Adrenal gland (tissue), 5 donors: ENCODE data around the gene HAP1.

Experiments
- POLR2A ChIP-seq, 2 donors: fragments of 450-650 bp; IDR thresholded peaks; one replicate each; pipeline ENCODE4 v1.6.1; 2017; ENCODE audit warnings: antibody characterized with exemption in 2 of 2, mild to moderate bottlenecking in 2 of 2, moderate library complexity in 1 of 2
- TF ChIP-seq, protein P1 (sequence below), 6 experiments: fragments of 450-650 bp in 4 of 6; fragments of 200-600 bp in 2 of 6; sonication (generic) in 1 of 6; IDR thresholded peaks; 1 replicate in 5 of 6; 2 replicates in 1 of 6; pipeline versions ENCODE4 v1.5.1 to v1.8.0; 2016 to 2021; ENCODE audit warnings: antibody characterized with exemption in 6 of 6, mild to moderate bottlenecking in 2 of 6, moderate library complexity in 1 of 6
- donor health status: DM: no; HTN: no; CAD: no.

DNA sequence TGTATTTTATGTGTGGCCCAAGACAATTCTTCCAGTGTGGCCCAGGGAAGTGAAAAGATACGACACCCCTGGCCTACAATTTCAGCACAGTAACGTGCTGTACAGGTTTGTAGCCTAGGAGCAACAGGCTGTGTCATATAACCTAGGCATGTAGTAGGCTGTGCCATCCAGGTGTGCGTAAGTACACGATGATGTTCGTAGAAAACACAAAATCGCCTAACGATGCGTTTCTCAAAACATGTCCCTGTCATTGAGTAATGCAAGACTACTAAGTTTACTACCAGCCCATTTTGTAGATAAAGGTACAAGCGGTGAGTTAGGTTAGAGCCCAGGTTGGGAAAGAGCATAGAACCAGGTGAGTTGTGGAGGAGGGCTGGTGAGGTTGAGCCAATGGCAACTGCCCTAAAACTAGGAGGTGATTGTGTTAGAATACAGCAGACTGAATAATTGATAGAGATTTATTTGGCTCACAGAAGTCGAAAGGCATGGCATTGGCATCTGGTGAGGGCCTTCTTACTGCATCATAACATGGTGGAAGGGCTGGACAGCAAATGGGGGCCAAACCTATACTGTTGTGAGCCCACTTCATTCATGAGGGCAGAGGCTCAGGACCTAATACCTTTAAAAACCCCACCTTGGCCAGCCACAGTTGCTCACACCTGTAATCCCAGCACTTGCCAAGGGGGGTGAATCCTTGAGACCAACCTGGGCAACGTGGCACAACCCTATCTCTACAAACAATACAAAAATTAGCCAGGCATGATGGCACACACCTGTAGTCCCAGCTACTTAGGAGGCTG is 41.5 kb downstream of the HAP1 start:
- TF ChIP-seq POLR2A (IDR thresholded peaks at IDR 0.05) = peak in 1 of 2 donors; percentile 8
- TF ChIP-seq, protein P1, sequence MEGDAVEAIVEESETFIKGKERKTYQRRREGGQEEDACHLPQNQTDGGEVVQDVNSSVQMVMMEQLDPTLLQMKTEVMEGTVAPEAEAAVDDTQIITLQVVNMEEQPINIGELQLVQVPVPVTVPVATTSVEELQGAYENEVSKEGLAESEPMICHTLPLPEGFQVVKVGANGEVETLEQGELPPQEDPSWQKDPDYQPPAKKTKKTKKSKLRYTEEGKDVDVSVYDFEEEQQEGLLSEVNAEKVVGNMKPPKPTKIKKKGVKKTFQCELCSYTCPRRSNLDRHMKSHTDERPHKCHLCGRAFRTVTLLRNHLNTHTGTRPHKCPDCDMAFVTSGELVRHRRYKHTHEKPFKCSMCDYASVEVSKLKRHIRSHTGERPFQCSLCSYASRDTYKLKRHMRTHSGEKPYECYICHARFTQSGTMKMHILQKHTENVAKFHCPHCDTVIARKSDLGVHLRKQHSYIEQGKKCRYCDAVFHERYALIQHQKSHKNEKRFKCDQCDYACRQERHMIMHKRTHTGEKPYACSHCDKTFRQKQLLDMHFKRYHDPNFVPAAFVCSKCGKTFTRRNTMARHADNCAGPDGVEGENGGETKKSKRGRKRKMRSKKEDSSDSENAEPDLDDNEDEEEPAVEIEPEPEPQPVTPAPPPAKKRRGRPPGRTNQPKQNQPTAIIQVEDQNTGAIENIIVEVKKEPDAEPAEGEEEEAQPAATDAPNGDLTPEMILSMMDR (IDR thresholded peaks at IDR 0.05) = no peak
